SK-N-SH (cell line): ENCODE results near the gene HSFX3. TPM values are rescaled to one million over a fixed set of nuclear protein-coding genes. Genes with fewer than 3 reads are reported as not detected.

Experiments used
- CTCF ChIA-PET: fragments of 300-600, 350-600 bp; formaldehyde crosslinking; extraction: SDS; loops from one replicate; lab custom pipeline; 2021; lab: Yijun Ruan, JAX
- POLR2A ChIA-PET: fragments of 350-600 bp; sonication (Branson Sonifier 250); formaldehyde crosslinking; extraction: SDS; loops from one replicate; lab custom pipeline; 2020; ENCODE audit warnings: antibody characterized with exemption, inconsistent platforms; lab: Yijun Ruan, JAX
- DNase-seq: peaks from one replicate; pipeline ENCODE4 v3.0.0; 2012
- H2AFZ ChIP-seq: fragments of 200-600 bp; sonication (generic); 2 replicates; pipeline ENCODE4 v1.8.1; 2016; ENCODE audit warnings: antibody characterized with exemption, mild to moderate bottlenecking, low read depth
- H3F3A ChIP-seq: fragments of 200-600 bp; sonication (generic); replicated peaks from 2 replicates; pipeline ENCODE3; 2016; ENCODE audit warnings: antibody characterized with exemption, mild to moderate bottlenecking; ENCODE audit not compliant: insufficient read depth
- H3K27ac ChIP-seq, 2 experiments: fragments of 200-500 bp in 1 of 2; fragments of 200-600 bp in 1 of 2; sonication (Bioruptor generic) in 1 of 2; sonication (generic), shearing (Covaris generic) in 1 of 2; 2 replicates each; pipeline versions ENCODE4 v1.5.1 to v1.6.1; 2014 to 2016; ENCODE audit warnings: low read depth in 2 of 2, inconsistent platforms in 1 of 2, low read length in 1 of 2, mild to moderate bottlenecking in 1 of 2, mixed read lengths in 1 of 2
- H3K27me3 ChIP-seq: fragments of 200-600 bp; sonication (generic), shearing (Covaris generic); 2 replicates; pipeline ENCODE4 v1.6.1; 2016; ENCODE audit warnings: mixed run types; ENCODE audit not compliant: insufficient read depth
- H3K36me3 ChIP-seq, 2 experiments: fragments of 200-500 bp in 1 of 2; fragments of 200-600 bp in 1 of 2; sonication (Bioruptor generic) in 1 of 2; sonication (generic) in 1 of 2; replicated peaks in 1 of 2; 2 replicates each; pipeline versions ENCODE3 to v1.5.1; 2014 to 2016; ENCODE audit warnings: low read length in 1 of 2, mild to moderate bottlenecking in 1 of 2; ENCODE audit not compliant: insufficient read depth in 2 of 2, control insufficient read depth in 1 of 2
- H3K4me1 ChIP-seq, 2 experiments: fragments of 200-500 bp in 1 of 2; fragments of 200-600 bp in 1 of 2; sonication (Bioruptor generic) in 1 of 2; sonication (generic), shearing (Covaris generic) in 1 of 2; 2 replicates each; pipeline versions ENCODE4 v1.5.1 to v1.6.1; 2014 to 2016; ENCODE audit warnings: low read depth in 1 of 2, low read length in 1 of 2, mixed run types in 1 of 2; ENCODE audit not compliant: insufficient read depth in 2 of 2, control insufficient read depth in 1 of 2
- H3K4me2 ChIP-seq: fragments of 200-600 bp; sonication (generic), shearing (Covaris generic); 2 replicates; pipeline ENCODE4 v1.6.1; 2017; ENCODE audit warnings: mixed run types
- H3K4me3 ChIP-seq, 2 experiments: fragments of 200-500 bp in 1 of 2; fragments of 200-600 bp in 1 of 2; sonication (Bioruptor generic) in 1 of 2; sonication (generic), shearing (Covaris generic) in 1 of 2; 2 replicates each; pipeline versions ENCODE4 v1.5.1 to v1.8.1; 2014 to 2016; ENCODE audit warnings: low read depth in 2 of 2, inconsistent platforms in 1 of 2, low read length in 1 of 2, mild to moderate bottlenecking in 1 of 2, mixed read lengths in 1 of 2, moderate library complexity in 1 of 2
- H3K79me2 ChIP-seq: fragments of 200-600 bp; sonication (generic); 2 replicates; pipeline ENCODE4 v1.8.1; 2017; ENCODE audit warnings: mild to moderate bottlenecking; ENCODE audit not compliant: insufficient read depth
- H3K9ac ChIP-seq: fragments of 200-600 bp; sonication (generic); 2 replicates; pipeline ENCODE4 v1.6.1; 2017; ENCODE audit warnings: mixed run types
- H3K9me2 ChIP-seq: fragments of 200-600 bp; sonication (generic); 2 replicates; pipeline ENCODE4 v1.6.1; 2017; ENCODE audit warnings: mixed run types
- H3K9me3 ChIP-seq: fragments of 200-600 bp; sonication (generic); 2 replicates; pipeline ENCODE4 v1.6.1; 2017; ENCODE audit warnings: mixed run types, mild to moderate bottlenecking, moderate library complexity
- H4K20me1 ChIP-seq: fragments of 200-600 bp; sonication (generic); 2 replicates; pipeline ENCODE4 v1.6.1; 2017; ENCODE audit warnings: mild to moderate bottlenecking, mixed run types; ENCODE audit not compliant: insufficient read depth
- CHD2 ChIP-seq: fragments of 150-350 bp; IDR thresholded peaks from 2 replicates; pipeline ENCODE4 v1.6.1; 2018; ENCODE audit warnings: low read length; ENCODE audit not compliant: partially characterized antibody
- FOXJ3 ChIP-seq: sonication (generic); formaldehyde crosslinking; IDR thresholded peaks from 2 replicates; pipeline ENCODE4 v1.5.1; 2020; ENCODE audit warnings: mild to moderate bottlenecking, missing genetic modification reagents
- FOXM1 ChIP-seq: IDR thresholded peaks from 2 replicates; pipeline ENCODE4 v1.4.0; 2012; ENCODE audit warnings: low read depth, mild to moderate bottlenecking
- JUND ChIP-seq: IDR thresholded peaks from 2 replicates; pipeline ENCODE4 v1.4.0; 2012
- MAX ChIP-seq: IDR thresholded peaks from 2 replicates; pipeline ENCODE4 v1.4.0; 2012; ENCODE audit warnings: low read depth
- MEF2A ChIP-seq: IDR thresholded peaks from 2 replicates; pipeline ENCODE4 v1.4.0; 2012; ENCODE audit warnings: low read depth, borderline replicate concordance
- NRF1 ChIP-seq: IDR thresholded peaks from 2 replicates; pipeline ENCODE4 v1.6.1; 2012; ENCODE audit warnings: low read depth, mild to moderate bottlenecking, low read length
- RAD21 ChIP-seq: IDR thresholded peaks from 2 replicates; pipeline ENCODE4 v1.6.1; 2012; ENCODE audit warnings: mild to moderate bottlenecking, low read length
- RCOR1 ChIP-seq: fragments of 150-350 bp; IDR thresholded peaks from 2 replicates; pipeline ENCODE4 v1.6.1; 2017; ENCODE audit warnings: antibody characterized with exemption, low read length
- RFX5 ChIP-seq: IDR thresholded peaks from 2 replicates; pipeline ENCODE4 v1.6.1; 2012; ENCODE audit warnings: mild to moderate bottlenecking, improper control_type of control experiment, low read length
- RXRA ChIP-seq: IDR thresholded peaks from 2 replicates; pipeline ENCODE4 v1.4.0; 2012; ENCODE audit warnings: low read depth, mild to moderate bottlenecking, borderline replicate concordance
- TAF1 ChIP-seq: IDR thresholded peaks from 2 replicates; pipeline ENCODE4 v1.6.1; 2012; ENCODE audit warnings: low read depth, mild to moderate bottlenecking, low read length, moderate library complexity, borderline replicate concordance
- USF2 ChIP-seq: fragments of 150-350 bp; IDR thresholded peaks from 2 replicates; pipeline ENCODE4 v1.6.1; 2017; ENCODE audit warnings: antibody characterized with exemption, low read length, low read depth, borderline replicate concordance
- YY1 ChIP-seq: IDR thresholded peaks from 2 replicates; pipeline ENCODE4 v1.4.0; 2012; ENCODE audit warnings: low read depth, mild to moderate bottlenecking
- ZBTB33 ChIP-seq: IDR thresholded peaks from 2 replicates; pipeline ENCODE4 v1.4.0; 2012; ENCODE audit warnings: low read depth, borderline replicate concordance
- WGBS: methylation state at CpG from one replicate; pipeline ENCODE4 v1.1.6; 2017; ENCODE audit warnings: low lambda C conversion rate; 5-methylcytosine and 5-hydroxymethylcytosine counted together
- polyA plus RNA-seq, 3 experiments: library from polyadenylated mRNA; depleted of rRNA; stranded (reverse); fragments of >200 nt; gene quantifications; 2 replicates each; pipeline ENCODE4 v1.2.3, GENCODE V29; 2012
- TF ChIP-seq, protein P1 (sequence below): fragments of 150-350 bp; IDR thresholded peaks from 2 replicates; pipeline ENCODE4 v1.6.1; 2016; ENCODE audit warnings: mild to moderate bottlenecking, low read depth, low read length
- TF ChIP-seq, protein P2 (sequence below): IDR thresholded peaks from 2 replicates; pipeline ENCODE4; 2012

Gene HSFX3
- polyA plus RNA-seq, 1 of the 3 experiments (the other 2 are of a cell fraction) = not detected

DNA sequence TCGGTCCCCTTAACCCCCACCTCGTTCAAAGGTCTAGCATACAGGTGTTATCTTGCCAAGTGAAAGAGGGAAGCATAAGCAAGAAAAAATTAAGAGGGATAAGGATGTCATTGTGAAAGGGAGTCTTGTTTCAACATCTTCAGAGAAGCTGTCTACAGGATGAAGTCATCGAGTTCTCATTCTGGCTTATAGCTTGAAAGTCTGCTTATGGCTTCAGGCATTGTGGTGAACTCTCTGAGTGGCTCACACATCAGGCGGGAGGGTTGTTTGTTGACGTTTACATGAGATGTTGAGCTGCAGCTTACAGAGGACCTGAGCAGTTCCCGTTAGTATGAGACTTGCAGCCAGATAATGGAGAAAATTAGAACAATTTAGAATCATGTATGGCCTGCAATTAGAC, 20.9 kb upstream of the HSFX3 start:
- Histone ChIP-seq H3K4me1 (no peaks in the 10 kb centered on the region), H3K4me3 (no peak overlapping the region), H3K27me3 (peaks cover 8% of the 10 kb centered on the region; the same call in 1 of the 2 replicates), H3K9ac (no peak overlapping the region), H3K4me2 (no peak overlapping the region)
- POLR2A ChIA-PET = no interaction called here
- TF ChIP-seq ZBTB33 = no peak
- TF ChIP-seq NRF1 = no peak
- TF ChIP-seq FOXJ3 (CRISPR knock-in tag) = no peak
- no peak for TF ChIP-seq RAD21
- no peak for TF ChIP-seq TAF1
- no peak for TF ChIP-seq JUND
- TF ChIP-seq YY1 = no peak
- no peak for TF ChIP-seq FOXM1
- TF ChIP-seq RXRA = no peak
- TF ChIP-seq RCOR1 = no peak
- no peak for TF ChIP-seq USF2
- TF ChIP-seq MAX = no peak
- TF ChIP-seq, protein P1, sequence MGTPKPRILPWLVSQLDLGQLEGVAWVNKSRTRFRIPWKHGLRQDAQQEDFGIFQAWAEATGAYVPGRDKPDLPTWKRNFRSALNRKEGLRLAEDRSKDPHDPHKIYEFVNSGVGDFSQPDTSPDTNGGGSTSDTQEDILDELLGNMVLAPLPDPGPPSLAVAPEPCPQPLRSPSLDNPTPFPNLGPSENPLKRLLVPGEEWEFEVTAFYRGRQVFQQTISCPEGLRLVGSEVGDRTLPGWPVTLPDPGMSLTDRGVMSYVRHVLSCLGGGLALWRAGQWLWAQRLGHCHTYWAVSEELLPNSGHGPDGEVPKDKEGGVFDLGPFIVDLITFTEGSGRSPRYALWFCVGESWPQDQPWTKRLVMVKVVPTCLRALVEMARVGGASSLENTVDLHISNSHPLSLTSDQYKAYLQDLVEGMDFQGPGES = no peak
- no peak for TF ChIP-seq RFX5
- TF ChIP-seq, all 33 proteins: peak for 0
- DNase-seq = no peak
- Histone ChIP-seq H2AFZ (no peak overlapping the region), H3K27ac (no peak overlapping the region), H3K9me2 (no peaks in the 10 kb centered on the region), H3K36me3 (no peaks in the 10 kb centered on the region), H3K79me2 (no peaks in the 10 kb centered on the region), H3F3A (no peaks in the 10 kb centered on the region), H4K20me1 (no peaks in the 10 kb centered on the region), H3K9me3 (no peaks in the 10 kb centered on the region)
- CTCF ChIA-PET = no interaction called here
- 7% methylated on average over 6 of the region's 6 CpGs for WGBS

- Histone ChIP-seq H3F3A (no peaks in the 10 kb centered on the region), H3K27ac (no peak overlapping the region), H3K9ac (no peak overlapping the region), H3K9me2 (no peaks in the 10 kb centered on the region), H3K36me3 (no peaks in the 10 kb centered on the region), H3K4me1 (no peaks in the 10 kb centered on the region), H2AFZ (no peak overlapping the region), H3K4me2 (no peak overlapping the region), H3K4me3 (no peak overlapping the region), H3K9me3 (no peaks in the 10 kb centered on the region), H3K79me2 (no peaks in the 10 kb centered on the region), H3K27me3 (peaks cover 8% of the 10 kb centered on the region; the same call in 1 of the 2 replicates), H4K20me1 (no peaks in the 10 kb centered on the region)
- 0% methylated on average over 2 of the region's 2 CpGs for WGBS
- ChIA-PET CTCF (no interaction called here), POLR2A (no interaction called here)
- no peak for DNase-seq
- TF ChIP-seq CHD2 (no peak), RAD21 (no peak), USF2 (no peak), RFX5 (no peak), MEF2A (no peak), NRF1 (no peak), FOXM1 (no peak), RCOR1 (no peak)
- TF ChIP-seq, protein P2, sequence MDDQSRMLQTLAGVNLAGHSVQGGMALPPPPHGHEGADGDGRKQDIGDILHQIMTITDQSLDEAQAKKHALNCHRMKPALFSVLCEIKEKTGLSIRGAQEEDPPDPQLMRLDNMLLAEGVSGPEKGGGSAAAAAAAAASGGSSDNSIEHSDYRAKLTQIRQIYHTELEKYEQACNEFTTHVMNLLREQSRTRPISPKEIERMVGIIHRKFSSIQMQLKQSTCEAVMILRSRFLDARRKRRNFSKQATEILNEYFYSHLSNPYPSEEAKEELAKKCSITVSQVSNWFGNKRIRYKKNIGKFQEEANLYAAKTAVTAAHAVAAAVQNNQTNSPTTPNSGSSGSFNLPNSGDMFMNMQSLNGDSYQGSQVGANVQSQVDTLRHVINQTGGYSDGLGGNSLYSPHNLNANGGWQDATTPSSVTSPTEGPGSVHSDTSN = no peak
Measured at GRCh38 chrX:149569770-149570169, 20.0 kb upstream of the HSFX3 start.
